Activated T-helper 17 cell treated with anti-CD3 and anti-CD28 coated beads, Interleukin-2, amount 50 U/mL, for 72 hours (primary cell): Measurements from ENCODE around the gene ARHGAP32. TPM values are rescaled to one million over a fixed set of nuclear protein-coding genes. Genes with fewer than 3 reads are reported as not detected.
"Not testable (repeated sequence)": the region's sequence is repeated elsewhere in the genome, so short reads cannot be mapped to it uniquely, and the experiment has no call there.

ENCODE experiments used
- ATAC-seq: fragments of 150-1000 bp; cut with Tn5 transposase; replicated peaks from 2 replicates; pipeline ENCODE4 v1.10.0; 2021; ENCODE audit warnings: mild to moderate bottlenecking, moderate library complexity
- H3K27ac Mint-ChIP-seq: one replicate; pipeline ENCODE4 v1.8.0; 2022; ENCODE audit warnings: mixed read lengths
- H3K27me3 Mint-ChIP-seq: one replicate; pipeline ENCODE4 v1.8.0; 2022; ENCODE audit warnings: mixed read lengths
- H3K36me3 Mint-ChIP-seq: one replicate; pipeline ENCODE4 v1.8.0; 2022; ENCODE audit warnings: low read depth, mild to moderate bottlenecking, mixed read lengths
- H3K4me1 Mint-ChIP-seq: one replicate; pipeline ENCODE4 v1.8.0; 2022; ENCODE audit warnings: mixed read lengths
- H3K4me3 Mint-ChIP-seq: one replicate; pipeline ENCODE4 v1.8.0; 2022; ENCODE audit warnings: mild to moderate bottlenecking, mixed read lengths
- H3K9me3 Mint-ChIP-seq: one replicate; pipeline ENCODE4 v1.8.0; 2022; ENCODE audit warnings: mixed read lengths
- total RNA-seq, 2 donors: library from RNA; stranded (reverse); gene quantifications; one replicate each; pipeline ENCODE4 v1.2.3, GENCODE V29; 2022

ARHGAP32 gene
- total RNA-seq, 2 donors from 2014 or later, result 2.1 to 3.4 TPM

DNA sequence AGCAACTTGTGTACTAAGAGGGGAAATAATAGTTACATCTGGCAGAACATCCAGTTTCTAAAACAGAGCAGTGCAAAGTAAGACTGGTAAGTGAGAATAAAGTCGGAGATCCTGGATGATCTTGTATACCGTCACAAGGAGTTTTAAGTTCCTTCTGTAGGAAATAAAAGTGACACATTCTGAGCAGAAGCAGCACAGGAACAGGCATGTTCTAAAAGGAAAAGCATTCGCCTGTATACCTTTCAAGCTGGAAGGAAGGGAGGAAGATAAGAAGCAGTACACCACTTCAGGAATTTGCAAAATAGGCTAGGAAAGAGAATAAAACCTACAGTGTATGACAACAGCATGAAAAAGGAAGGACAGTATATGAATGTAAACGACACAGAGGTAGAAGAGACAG is 143.2 kb downstream of the ARHGAP32 start:
- H3K36me3 Mint-ChIP-seq, result no peaks in the 10 kb centered on the region
- peaks cover 3% of the 10 kb centered on the region for H3K27me3 Mint-ChIP-seq
- no peaks in the 10 kb centered on the region for H3K4me1 Mint-ChIP-seq

DNA sequence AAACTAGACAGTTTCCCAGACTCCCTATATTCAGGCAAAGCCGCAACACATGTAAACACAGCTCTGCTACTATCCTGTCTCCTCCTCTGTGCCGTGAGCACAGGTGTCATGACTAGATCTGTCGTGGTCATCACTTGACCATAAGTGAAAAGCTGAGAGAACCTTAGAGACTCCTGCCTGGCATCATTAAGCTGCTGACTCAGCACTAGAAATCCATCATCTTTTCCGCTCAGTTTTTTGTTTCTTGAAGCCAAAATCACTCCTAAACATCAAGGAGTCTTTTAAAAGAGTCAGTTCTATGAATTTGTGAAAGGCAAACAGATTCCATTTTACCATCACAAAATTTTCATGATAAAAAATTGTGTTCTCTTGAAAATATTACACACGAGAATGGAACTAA is 147.0 kb downstream of the ARHGAP32 start:
- no peaks in the 10 kb centered on the region for H3K4me1 Mint-ChIP-seq
- H3K4me3 Mint-ChIP-seq, result no peak overlapping the region
- ATAC-seq, result no peak
- H3K27me3 Mint-ChIP-seq, result peaks cover 3% of the 10 kb centered on the region
- no peaks in the 10 kb centered on the region for H3K9me3 Mint-ChIP-seq
- H3K36me3 Mint-ChIP-seq, result no peaks in the 10 kb centered on the region
- H3K27ac Mint-ChIP-seq, result no peak overlapping the region

More for the DNA sequence above, 143.2 kb downstream of the ARHGAP32 start:
- ATAC-seq, result no peak
- Mint-ChIP-seq H3K9me3 (no peaks in the 10 kb centered on the region), H3K4me3 (no peak overlapping the region), H3K27ac (no peak overlapping the region)

GRCh38 chr11:129042503-129042902 is 149.6 kb downstream of the ARHGAP32 start:
- Mint-ChIP-seq H3K27ac (no peak overlapping the region), H3K36me3 (no peaks in the 10 kb centered on the region), H3K4me3 (no peak overlapping the region), H3K27me3 (no peaks in the 10 kb centered on the region), H3K9me3 (no peaks in the 10 kb centered on the region), H3K4me1 (no peaks in the 10 kb centered on the region)
- no peak for ATAC-seq

- Mint-ChIP-seq H3K36me3 (no peaks in the 10 kb centered on the region), H3K4me3 (no peak overlapping the region), H3K4me1 (no peaks in the 10 kb centered on the region), H3K9me3 (no peaks in the 10 kb centered on the region), H3K27me3 (no peaks in the 10 kb centered on the region), H3K27ac (no peak overlapping the region)
- ATAC-seq, result no peak
Measured at GRCh38 chr11:129041611-129042018, 150.5 kb downstream of the ARHGAP32 start.

DNA sequence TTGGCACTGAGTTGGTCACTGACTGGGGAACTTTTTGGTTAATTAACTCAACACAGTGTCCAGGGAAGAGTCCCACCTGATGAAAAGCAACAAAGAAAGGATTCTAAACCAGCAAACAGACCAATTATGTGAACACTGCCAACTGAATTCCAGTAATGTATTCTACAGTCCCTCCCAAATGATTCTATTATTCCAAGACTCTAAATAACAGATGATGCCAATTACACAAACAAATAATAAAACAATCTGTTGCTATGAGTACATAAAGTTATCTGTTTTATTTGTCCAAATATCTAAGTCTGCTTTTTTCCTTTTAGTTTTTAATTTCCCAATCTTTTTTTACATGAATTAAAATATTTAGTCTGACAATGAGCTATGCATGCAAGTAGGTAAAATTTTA is 151.2 kb downstream of the ARHGAP32 start:
- Mint-ChIP-seq H3K4me3 (no peak overlapping the region), H3K4me1 (no peaks in the 10 kb centered on the region), H3K36me3 (no peaks in the 10 kb centered on the region), H3K9me3 (no peaks in the 10 kb centered on the region), H3K27me3 (no peaks in the 10 kb centered on the region), H3K27ac (no peak overlapping the region)
- ATAC-seq, result no peak

- ATAC-seq, result no peak
- H3K4me1 Mint-ChIP-seq, result no peaks in the 10 kb centered on the region
- H3K27ac Mint-ChIP-seq, result no peak overlapping the region
Measured at GRCh38 chr11:129035244-129035643, 156.9 kb downstream of the ARHGAP32 start.

GRCh38 chr11:129034001-129034400 is 158.1 kb downstream of the ARHGAP32 start:
- Mint-ChIP-seq H3K4me3 (no peak overlapping the region), H3K27me3 (no peaks in the 10 kb centered on the region), H3K4me1 (no peaks in the 10 kb centered on the region), H3K9me3 (no peaks in the 10 kb centered on the region), H3K27ac (no peak overlapping the region), H3K36me3 (no peaks in the 10 kb centered on the region)
- ATAC-seq, result no peak

More at GRCh38 chr11:129035244-129035643, 156.9 kb downstream of the ARHGAP32 start:
- H3K36me3 Mint-ChIP-seq, result no peaks in the 10 kb centered on the region
- no peaks in the 10 kb centered on the region for H3K27me3 Mint-ChIP-seq
- H3K9me3 Mint-ChIP-seq, result no peaks in the 10 kb centered on the region
- H3K4me3 Mint-ChIP-seq, result no peak overlapping the region

DNA sequence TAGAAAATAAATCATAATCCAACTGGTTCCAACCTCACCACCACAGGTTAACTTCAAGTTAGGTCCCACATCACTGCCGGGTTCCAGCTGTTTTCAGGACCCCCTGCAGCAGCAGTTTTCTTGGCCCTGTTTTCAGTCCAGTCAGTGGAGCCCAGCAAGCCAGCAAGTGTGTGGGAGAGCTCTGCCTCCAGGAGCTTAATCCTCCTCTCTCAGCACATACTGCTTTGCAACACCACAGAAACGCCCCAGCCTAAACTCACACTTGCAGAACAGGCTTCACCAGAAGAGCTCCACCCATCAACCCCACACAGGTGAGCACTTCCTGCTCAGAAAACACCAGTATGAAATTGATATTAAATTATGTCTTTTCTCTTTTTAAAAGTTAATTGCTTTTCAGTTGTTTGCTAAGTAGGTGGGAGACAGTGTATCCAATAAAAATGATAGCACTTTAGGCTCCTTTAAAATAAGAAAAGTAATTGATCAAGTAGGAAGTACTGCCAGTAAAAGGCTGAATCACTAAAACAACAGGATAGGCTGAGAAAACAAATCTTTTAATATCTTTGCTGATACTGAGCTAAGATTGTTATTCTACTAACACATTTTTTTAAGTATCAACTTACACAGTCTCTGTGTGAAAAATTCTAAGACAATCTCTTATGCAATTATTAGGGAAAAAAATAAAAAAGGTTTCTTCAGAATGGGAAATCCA is 168.0 kb downstream of the ARHGAP32 start:
- no peak overlapping the region for H3K4me3 Mint-ChIP-seq

DNA sequence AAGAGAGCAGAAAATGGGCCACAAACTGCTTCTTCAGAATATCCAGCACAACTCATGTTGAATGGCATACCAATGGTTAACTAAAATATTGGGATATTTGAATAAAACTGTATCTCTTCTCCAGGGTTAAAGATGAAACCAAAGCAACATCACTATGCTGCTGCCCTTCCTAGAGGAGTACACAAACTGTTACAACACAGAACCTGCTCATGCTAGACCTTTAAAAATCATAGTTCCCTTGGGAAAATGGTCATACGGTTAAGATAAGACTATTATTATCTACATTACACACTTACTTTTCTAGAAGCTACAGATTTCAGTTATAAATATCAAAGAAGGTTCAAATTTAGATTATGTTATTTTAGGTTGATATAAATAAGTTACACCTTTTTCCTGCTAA is 170.8 kb downstream of the ARHGAP32 start:
- no peak for ATAC-seq
- Mint-ChIP-seq H3K27me3 (no peaks in the 10 kb centered on the region), H3K36me3 (no peaks in the 10 kb centered on the region), H3K4me3 (no peak overlapping the region), H3K27ac (no peak overlapping the region), H3K9me3 (no peaks in the 10 kb centered on the region), H3K4me1 (peaks cover 5% of the 10 kb centered on the region)

More for the DNA sequence above, 168.0 kb downstream of the ARHGAP32 start:
- ATAC-seq, result no peak
- Mint-ChIP-seq H3K4me1 (peaks cover 5% of the 10 kb centered on the region), H3K27me3 (no peaks in the 10 kb centered on the region), H3K27ac (no peak overlapping the region), H3K36me3 (no peaks in the 10 kb centered on the region), H3K9me3 (no peaks in the 10 kb centered on the region)

DNA sequence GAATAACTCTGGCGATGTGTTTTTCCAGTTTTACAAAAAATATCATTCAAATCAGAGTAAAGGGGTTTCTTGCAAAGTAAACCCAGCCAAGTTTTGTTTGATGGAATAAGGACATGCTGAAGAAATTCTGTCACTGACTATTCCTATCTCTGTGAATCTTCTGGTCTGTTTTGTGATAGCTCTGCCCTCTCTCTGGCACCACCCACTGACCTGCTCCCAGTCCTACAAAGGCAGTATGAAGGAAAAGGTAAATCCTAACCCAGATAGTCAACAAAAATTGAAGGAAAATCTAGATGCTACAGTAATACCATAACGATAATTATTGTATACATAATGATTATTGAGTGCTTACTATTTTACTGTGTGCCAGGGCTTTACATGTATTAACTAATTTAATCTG is 173.1 kb downstream of the ARHGAP32 start:
- peaks cover 5% of the 10 kb centered on the region for H3K4me1 Mint-ChIP-seq
- no peak overlapping the region for H3K4me3 Mint-ChIP-seq
- H3K36me3 Mint-ChIP-seq, result no peaks in the 10 kb centered on the region
- H3K9me3 Mint-ChIP-seq, result no peaks in the 10 kb centered on the region
- no peaks in the 10 kb centered on the region for H3K27me3 Mint-ChIP-seq
- no peak overlapping the region for H3K27ac Mint-ChIP-seq
- no peak for ATAC-seq

GRCh38 chr11:129018126-129018525 is 174.0 kb downstream of the ARHGAP32 start:
- Mint-ChIP-seq H3K27ac (no peak overlapping the region), H3K27me3 (no peaks in the 10 kb centered on the region), H3K4me1 (peaks cover 5% of the 10 kb centered on the region), H3K9me3 (no peaks in the 10 kb centered on the region), H3K4me3 (no peak overlapping the region), H3K36me3 (no peaks in the 10 kb centered on the region)
- no peak for ATAC-seq

DNA sequence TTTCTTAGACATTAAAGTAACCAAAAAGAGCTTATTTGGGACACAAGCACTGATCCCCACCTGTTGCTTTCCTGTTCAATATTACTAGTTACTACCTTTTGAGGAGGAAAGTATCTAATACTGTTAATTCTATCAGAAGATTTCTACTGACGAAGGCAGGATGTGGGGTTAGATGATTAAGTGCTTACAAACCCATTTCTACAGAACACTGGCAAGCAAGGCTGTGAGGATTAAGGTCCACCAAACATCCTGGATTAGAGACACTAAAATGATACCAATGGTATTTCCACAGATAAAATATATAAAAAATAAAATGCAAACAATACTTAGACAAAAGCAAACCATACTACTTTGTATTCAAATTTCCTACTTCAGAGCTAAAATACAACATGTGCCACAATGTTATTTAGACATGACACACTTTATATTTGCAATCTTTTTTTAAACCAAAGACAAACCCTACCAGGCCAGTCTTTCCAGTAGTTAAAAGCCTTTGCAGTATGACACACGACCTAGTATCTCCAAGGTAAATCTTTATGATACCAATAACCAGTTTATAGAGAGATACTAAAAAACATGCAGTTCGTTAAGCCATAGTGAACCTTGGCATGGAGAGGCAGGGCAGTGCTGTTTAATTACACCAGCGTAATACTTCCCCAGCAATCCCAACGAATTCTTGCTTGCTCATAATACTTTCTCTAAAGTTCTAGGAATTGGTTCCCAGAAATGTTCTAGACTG is 178.2 kb downstream of the ARHGAP32 start:
- H3K27ac Mint-ChIP-seq, result no peak overlapping the region
- ATAC-seq, result no peak
- H3K4me1 Mint-ChIP-seq, result no peaks in the 10 kb centered on the region
- H3K4me3 Mint-ChIP-seq, result no peak overlapping the region
- H3K9me3 Mint-ChIP-seq, result no peaks in the 10 kb centered on the region
- H3K36me3 Mint-ChIP-seq, result no peaks in the 10 kb centered on the region
- H3K27me3 Mint-ChIP-seq, result no peaks in the 10 kb centered on the region

GRCh38 chr11:129012880-129013279 is 179.2 kb downstream of the ARHGAP32 start:
- Mint-ChIP-seq H3K9me3 (no peaks in the 10 kb centered on the region), H3K4me3 (no peak overlapping the region), H3K27ac (no peak overlapping the region), H3K4me1 (no peaks in the 10 kb centered on the region), H3K36me3 (no peaks in the 10 kb centered on the region), H3K27me3 (no peaks in the 10 kb centered on the region)
- ATAC-seq, result no peak

DNA sequence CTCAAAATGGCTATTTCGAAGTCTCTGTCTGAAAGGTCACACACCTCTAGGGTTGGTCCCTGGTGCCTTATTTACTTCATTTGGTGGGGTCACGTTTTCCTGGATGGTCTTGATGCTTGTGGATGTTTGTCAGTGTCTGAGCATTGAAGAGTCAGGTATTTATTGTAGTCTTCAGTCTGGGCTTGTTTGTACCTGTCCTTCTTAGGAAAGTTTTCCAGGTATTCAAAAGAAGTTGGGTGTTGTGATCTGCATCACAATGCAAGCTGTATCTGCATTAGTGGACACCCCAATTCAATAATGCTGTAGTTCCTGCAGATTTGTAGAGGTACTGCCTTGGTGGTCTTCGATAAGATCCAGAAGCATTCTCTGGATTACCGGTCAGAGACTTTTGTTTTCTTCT is 186.0 kb downstream of the ARHGAP32 start:
- Mint-ChIP-seq H3K27ac (no peak overlapping the region), H3K36me3 (no peaks in the 10 kb centered on the region)

DNA sequence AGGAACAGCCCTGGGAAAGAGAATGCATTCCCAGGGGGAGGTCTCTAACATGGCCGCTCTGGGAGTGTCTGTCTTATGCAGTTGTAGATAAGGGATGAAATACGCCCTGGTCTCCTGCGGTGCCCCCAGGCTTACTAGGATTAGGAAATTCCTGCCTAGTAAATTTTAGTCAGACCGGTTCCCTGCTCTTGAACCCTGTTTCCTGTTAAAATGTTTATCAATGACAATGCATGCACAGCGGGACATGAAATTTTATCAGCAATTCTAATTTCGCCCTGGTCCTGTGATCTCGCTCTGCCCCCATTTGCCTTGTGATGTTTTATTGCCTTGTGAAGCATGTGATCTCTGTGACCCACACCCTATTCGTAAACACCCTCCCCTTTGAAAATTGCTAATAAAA is 193.0 kb downstream of the ARHGAP32 start:
- ATAC-seq, H3K27ac Mint-ChIP-seq, H3K4me1 Mint-ChIP-seq, H3K27me3 Mint-ChIP-seq, H3K4me3 Mint-ChIP-seq, H3K36me3 Mint-ChIP-seq: not testable (repeated sequence)
- H3K9me3 Mint-ChIP-seq, result peaks cover 13% of the 10 kb centered on the region

More for the DNA sequence above, 186.0 kb downstream of the ARHGAP32 start:
- peaks cover 10% of the 10 kb centered on the region for H3K9me3 Mint-ChIP-seq
- H3K4me1 Mint-ChIP-seq, result no peaks in the 10 kb centered on the region
- H3K27me3 Mint-ChIP-seq, result no peaks in the 10 kb centered on the region
- H3K4me3 Mint-ChIP-seq, result no peak overlapping the region
- no peak for ATAC-seq
